GM12878 (cell line): ENCODE data around the gene KRTAP3-2.

Source experiments
- CEBPB ChIP-seq, 2 experiments: fragments of 150-350 bp in 1 of 2; IDR thresholded peaks; 2 replicates each; pipeline ENCODE4 v1.6.1; 2012 to 2014; ENCODE audit warnings: low read depth in 2 of 2, low read length in 2 of 2, borderline replicate concordance in 1 of 2, inconsistent platforms in 1 of 2
- CREB1 ChIP-seq: IDR thresholded peaks from 2 replicates; pipeline ENCODE4 v1.6.1; 2012; ENCODE audit warnings: low read depth, mild to moderate bottlenecking, inconsistent platforms
- EZH2 ChIP-seq: IDR thresholded peaks from 2 replicates; pipeline ENCODE4 v1.6.1; 2012; ENCODE audit warnings: low read depth, mild to moderate bottlenecking, control low read depth, inconsistent platforms, low read length, borderline replicate concordance; ENCODE audit not compliant: control insufficient read depth
- NR2F1 ChIP-seq: fragments of 450-650 bp; conservative IDR thresholded peaks from 2 replicates; pipeline ENCODE4 v1.6.1; 2017; ENCODE audit warnings: mild to moderate bottlenecking
- POLR2A ChIP-seq: IDR thresholded peaks from 2 replicates; pipeline ENCODE4 v1.6.1; 2011; ENCODE audit warnings: low read depth, mild to moderate bottlenecking, low read length
- SIX5 ChIP-seq: IDR thresholded peaks from 2 replicates; pipeline ENCODE4 v1.6.1; 2011; ENCODE audit warnings: mild to moderate bottlenecking, low read depth, low read length, moderate library complexity; ENCODE audit not compliant: severe bottlenecking
- ZNF24 ChIP-seq: fragments of 450-650 bp; IDR thresholded peaks from 2 replicates; pipeline ENCODE4 v1.6.1; 2017; ENCODE audit warnings: antibody characterized with exemption, mild to moderate bottlenecking
- ZNF274 ChIP-seq: IDR thresholded peaks from one replicate; pipeline ENCODE4 v1.8.0; 2011; ENCODE audit not compliant: insufficient read length, insufficient read depth
- TF ChIP-seq, protein P1 (sequence below): fragments of 450-650 bp; IDR thresholded peaks from 2 replicates; pipeline ENCODE4 v1.6.1; 2017; ENCODE audit warnings: mild to moderate bottlenecking, moderate library complexity
- TF ChIP-seq, protein P2 (sequence below), 3 experiments: IDR thresholded peaks in 2 of 3; conservative IDR thresholded peaks in 1 of 3; 2 replicates each; pipeline ENCODE4 v1.5.1; 2011; ENCODE audit warnings: low read depth in 3 of 3, low read length in 3 of 3, mild to moderate bottlenecking in 3 of 3, control low read depth in 2 of 3, moderate library complexity in 2 of 3, inconsistent platforms in 1 of 3, mixed read lengths in 1 of 3; ENCODE audit not compliant: control insufficient read depth in 2 of 3, insufficient read depth in 1 of 3; ENCODE audit errors: extremely low read depth in 1 of 3
- TF ChIP-seq, protein P3 (sequence below): IDR thresholded peaks from 2 replicates; pipeline ENCODE4 v1.6.1; 2012; ENCODE audit warnings: low read depth, low read length, improper control_type of control experiment

DNA sequence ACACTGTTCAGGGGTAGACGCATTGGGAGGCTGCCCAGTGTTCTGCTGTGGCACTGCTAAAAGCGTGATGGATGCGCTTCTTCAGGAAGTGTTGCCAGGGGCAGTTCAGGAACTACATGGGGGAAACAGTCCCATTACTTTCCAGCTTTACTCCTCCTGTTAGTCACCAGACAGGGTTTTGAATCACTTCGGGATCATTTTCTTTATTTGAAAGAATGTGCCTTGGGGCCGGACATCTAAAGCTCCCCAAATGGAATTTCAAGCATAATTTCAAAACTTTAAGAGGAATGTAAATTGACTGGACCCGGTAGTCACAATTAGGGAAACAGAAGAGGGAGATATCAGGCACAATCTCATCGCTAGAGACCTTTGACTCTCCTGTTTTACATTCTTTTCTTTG is 48.7 kb upstream of the KRTAP3-2 start:
- TF ChIP-seq ZNF274 (no peak), CEBPB (IDR thresholded peaks at IDR 0.05; ENCODE audit: borderline replicate concordance in 1 of 2, low read depth in 2 of 2, low read length in 2 of 2) (no peak), NR2F1 (no peak), SIX5 (no peak), CREB1 (no peak), EZH2 (no peak), ZNF24 (no peak), POLR2A (no peak)
- TF ChIP-seq, protein P1, sequence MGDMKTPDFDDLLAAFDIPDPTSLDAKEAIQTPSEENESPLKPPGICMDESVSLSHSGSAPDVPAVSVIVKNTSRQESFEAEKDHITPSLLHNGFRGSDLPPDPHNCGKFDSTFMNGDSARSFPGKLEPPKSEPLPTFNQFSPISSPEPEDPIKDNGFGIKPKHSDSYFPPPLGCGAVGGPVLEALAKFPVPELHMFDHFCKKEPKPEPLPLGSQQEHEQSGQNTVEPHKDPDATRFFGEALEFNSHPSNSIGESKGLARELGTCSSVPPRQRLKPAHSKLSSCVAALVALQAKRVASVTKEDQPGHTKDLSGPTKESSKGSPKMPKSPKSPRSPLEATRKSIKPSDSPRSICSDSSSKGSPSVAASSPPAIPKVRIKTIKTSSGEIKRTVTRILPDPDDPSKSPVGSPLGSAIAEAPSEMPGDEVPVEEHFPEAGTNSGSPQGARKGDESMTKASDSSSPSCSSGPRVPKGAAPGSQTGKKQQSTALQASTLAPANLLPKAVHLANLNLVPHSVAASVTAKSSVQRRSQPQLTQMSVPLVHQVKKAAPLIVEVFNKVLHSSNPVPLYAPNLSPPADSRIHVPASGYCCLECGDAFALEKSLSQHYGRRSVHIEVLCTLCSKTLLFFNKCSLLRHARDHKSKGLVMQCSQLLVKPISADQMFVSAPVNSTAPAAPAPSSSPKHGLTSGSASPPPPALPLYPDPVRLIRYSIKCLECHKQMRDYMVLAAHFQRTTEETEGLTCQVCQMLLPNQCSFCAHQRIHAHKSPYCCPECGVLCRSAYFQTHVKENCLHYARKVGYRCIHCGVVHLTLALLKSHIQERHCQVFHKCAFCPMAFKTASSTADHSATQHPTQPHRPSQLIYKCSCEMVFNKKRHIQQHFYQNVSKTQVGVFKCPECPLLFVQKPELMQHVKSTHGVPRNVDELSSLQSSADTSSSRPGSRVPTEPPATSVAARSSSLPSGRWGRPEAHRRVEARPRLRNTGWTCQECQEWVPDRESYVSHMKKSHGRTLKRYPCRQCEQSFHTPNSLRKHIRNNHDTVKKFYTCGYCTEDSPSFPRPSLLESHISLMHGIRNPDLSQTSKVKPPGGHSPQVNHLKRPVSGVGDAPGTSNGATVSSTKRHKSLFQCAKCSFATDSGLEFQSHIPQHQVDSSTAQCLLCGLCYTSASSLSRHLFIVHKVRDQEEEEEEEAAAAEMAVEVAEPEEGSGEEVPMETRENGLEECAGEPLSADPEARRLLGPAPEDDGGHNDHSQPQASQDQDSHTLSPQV = no peak
- TF ChIP-seq, protein P2, sequence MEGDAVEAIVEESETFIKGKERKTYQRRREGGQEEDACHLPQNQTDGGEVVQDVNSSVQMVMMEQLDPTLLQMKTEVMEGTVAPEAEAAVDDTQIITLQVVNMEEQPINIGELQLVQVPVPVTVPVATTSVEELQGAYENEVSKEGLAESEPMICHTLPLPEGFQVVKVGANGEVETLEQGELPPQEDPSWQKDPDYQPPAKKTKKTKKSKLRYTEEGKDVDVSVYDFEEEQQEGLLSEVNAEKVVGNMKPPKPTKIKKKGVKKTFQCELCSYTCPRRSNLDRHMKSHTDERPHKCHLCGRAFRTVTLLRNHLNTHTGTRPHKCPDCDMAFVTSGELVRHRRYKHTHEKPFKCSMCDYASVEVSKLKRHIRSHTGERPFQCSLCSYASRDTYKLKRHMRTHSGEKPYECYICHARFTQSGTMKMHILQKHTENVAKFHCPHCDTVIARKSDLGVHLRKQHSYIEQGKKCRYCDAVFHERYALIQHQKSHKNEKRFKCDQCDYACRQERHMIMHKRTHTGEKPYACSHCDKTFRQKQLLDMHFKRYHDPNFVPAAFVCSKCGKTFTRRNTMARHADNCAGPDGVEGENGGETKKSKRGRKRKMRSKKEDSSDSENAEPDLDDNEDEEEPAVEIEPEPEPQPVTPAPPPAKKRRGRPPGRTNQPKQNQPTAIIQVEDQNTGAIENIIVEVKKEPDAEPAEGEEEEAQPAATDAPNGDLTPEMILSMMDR (IDR thresholded peaks at IDR 0.05 in 2 of 3, conservative IDR thresholded peaks at IDR 0.05 in 1 of 3; ENCODE audit: control insufficient read depth in 2 of 3, extremely low read depth in 1 of 3, insufficient read depth in 1 of 3, low read depth in 3 of 3, low read length in 3 of 3) = no peak
- TF ChIP-seq, protein P3, sequence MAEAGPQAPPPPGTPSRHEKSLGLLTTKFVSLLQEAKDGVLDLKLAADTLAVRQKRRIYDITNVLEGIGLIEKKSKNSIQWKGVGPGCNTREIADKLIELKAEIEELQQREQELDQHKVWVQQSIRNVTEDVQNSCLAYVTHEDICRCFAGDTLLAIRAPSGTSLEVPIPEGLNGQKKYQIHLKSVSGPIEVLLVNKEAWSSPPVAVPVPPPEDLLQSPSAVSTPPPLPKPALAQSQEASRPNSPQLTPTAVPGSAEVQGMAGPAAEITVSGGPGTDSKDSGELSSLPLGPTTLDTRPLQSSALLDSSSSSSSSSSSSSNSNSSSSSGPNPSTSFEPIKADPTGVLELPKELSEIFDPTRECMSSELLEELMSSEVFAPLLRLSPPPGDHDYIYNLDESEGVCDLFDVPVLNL = no peak
